HCT116 (cell line): ENCODE data around the gene NXN.

Source experiments
- POLR2A ChIP-seq: IDR thresholded peaks from 2 replicates; pipeline ENCODE4 v1.7.0; 2011; ENCODE audit warnings: borderline replicate concordance; ENCODE audit not compliant: insufficient read depth, insufficient read length; ENCODE audit errors: extremely low read depth
- POLR2AphosphoS5 ChIP-seq: IDR thresholded peaks from 2 replicates; pipeline ENCODE4 v1.6.1; 2011; ENCODE audit warnings: mild to moderate bottlenecking, low read depth, low read length, moderate library complexity
- TF ChIP-seq, protein P1 (sequence below), 3 experiments: fragments of 200-600 bp in 1 of 3; sonication (generic) in 1 of 3; IDR thresholded peaks in 2 of 3; conservative IDR thresholded peaks in 1 of 3; 2 replicates each; pipeline ENCODE4 v1.5.1; 2012 to 2017; ENCODE audit warnings: low read depth in 2 of 3, low read length in 2 of 3, antibody characterized with exemption in 1 of 3, borderline replicate concordance in 1 of 3, control low read depth in 1 of 3, mild to moderate bottlenecking in 1 of 3, mixed read lengths in 1 of 3, mixed run types in 1 of 3, moderate library complexity in 1 of 3; ENCODE audit not compliant: insufficient read depth in 1 of 3
- TF ChIP-seq, protein P2 (sequence below): IDR thresholded peaks from 2 replicates; pipeline ENCODE4 v1.6.1; 2012

DNA sequence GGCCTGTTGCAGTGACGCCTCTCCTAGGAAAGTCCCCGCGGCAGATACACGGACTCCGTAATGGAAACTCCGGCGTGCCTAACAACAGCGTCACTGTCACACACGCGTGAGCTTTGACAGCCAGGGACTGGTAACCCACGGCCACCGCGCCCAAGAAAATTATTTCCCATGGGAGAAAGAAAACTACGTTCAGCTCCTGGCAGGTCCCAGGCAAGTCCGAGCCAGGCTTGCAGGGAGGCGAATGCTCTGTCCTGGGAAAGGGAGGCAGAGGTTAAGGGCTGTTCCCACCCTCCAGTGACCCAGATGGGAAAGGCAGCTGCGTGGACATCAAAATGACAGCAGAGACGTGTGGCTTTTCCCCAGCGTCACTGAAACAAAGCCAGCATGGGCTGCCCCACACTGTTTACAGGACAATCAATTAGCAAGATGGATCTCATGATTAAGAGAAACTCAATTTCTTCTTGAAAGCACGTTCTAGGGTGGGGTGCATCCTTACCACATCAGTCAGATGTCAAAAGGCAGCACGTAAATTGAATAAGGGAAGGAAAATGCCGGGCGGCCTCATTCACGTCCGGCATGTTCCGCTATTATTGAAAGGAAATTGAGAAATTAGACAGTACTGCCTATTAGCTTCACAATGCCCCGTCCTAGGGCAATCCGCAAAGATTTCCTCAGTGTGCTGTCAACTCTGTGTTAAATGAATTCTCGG is 82.5 kb downstream of the NXN start:
- TF ChIP-seq, protein P1, sequence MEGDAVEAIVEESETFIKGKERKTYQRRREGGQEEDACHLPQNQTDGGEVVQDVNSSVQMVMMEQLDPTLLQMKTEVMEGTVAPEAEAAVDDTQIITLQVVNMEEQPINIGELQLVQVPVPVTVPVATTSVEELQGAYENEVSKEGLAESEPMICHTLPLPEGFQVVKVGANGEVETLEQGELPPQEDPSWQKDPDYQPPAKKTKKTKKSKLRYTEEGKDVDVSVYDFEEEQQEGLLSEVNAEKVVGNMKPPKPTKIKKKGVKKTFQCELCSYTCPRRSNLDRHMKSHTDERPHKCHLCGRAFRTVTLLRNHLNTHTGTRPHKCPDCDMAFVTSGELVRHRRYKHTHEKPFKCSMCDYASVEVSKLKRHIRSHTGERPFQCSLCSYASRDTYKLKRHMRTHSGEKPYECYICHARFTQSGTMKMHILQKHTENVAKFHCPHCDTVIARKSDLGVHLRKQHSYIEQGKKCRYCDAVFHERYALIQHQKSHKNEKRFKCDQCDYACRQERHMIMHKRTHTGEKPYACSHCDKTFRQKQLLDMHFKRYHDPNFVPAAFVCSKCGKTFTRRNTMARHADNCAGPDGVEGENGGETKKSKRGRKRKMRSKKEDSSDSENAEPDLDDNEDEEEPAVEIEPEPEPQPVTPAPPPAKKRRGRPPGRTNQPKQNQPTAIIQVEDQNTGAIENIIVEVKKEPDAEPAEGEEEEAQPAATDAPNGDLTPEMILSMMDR (IDR thresholded peaks at IDR 0.05 in 2 of 3, conservative IDR thresholded peaks at IDR 0.05 in 1 of 3; ENCODE audit: borderline replicate concordance in 1 of 3, insufficient read depth in 1 of 3, low read depth in 2 of 3, low read length in 2 of 3) = no peak
- no peak for TF ChIP-seq POLR2A
- TF ChIP-seq POLR2AphosphoS5 = no peak
- TF ChIP-seq, protein P2, sequence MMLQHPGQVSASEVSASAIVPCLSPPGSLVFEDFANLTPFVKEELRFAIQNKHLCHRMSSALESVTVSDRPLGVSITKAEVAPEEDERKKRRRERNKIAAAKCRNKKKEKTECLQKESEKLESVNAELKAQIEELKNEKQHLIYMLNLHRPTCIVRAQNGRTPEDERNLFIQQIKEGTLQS = no peak
